Subcutaneous abdominal adipose tissue (tissue), 5 donors: ENCODE results near the gene GCNT1.

Source experiments
- H3K27ac ChIP-seq: one replicate; pipeline ENCODE4 v1.7.0; 2013; ENCODE audit warnings: low read depth, mild to moderate bottlenecking, inconsistent platforms, low read length, moderate library complexity
- H3K27me3 ChIP-seq, 5 donors: one replicate each; pipeline ENCODE4 v1.7.0; 2013; ENCODE audit warnings: low read length in 5 of 5, inconsistent platforms in 1 of 5; ENCODE audit not compliant: control insufficient read depth in 5 of 5, insufficient read depth in 4 of 5
- H3K36me3 ChIP-seq, 5 donors: one replicate each; pipeline ENCODE4 v1.7.0; 2013; ENCODE audit warnings: low read length in 5 of 5; ENCODE audit not compliant: control insufficient read depth in 5 of 5, insufficient read depth in 5 of 5
- H3K4me1 ChIP-seq, 5 donors: one replicate each; pipeline ENCODE4 v1.7.0; 2013; ENCODE audit warnings: low read length in 5 of 5, mild to moderate bottlenecking in 3 of 5, moderate library complexity in 1 of 5; ENCODE audit not compliant: control insufficient read depth in 5 of 5, insufficient read depth in 5 of 5
- H3K4me3 ChIP-seq, 5 donors: one replicate each; pipeline ENCODE4 v1.7.0; 2013; ENCODE audit warnings: low read length in 5 of 5, low read depth in 1 of 5
- H3K9ac ChIP-seq, 5 donors: one replicate each; pipeline ENCODE4 v1.7.0; 2013; ENCODE audit warnings: low read length in 5 of 5, mild to moderate bottlenecking in 4 of 5, moderate library complexity in 3 of 5
- H3K9me3 ChIP-seq, 5 donors: one replicate each; pipeline ENCODE4 v1.7.0; 2013; ENCODE audit warnings: low read length in 5 of 5; ENCODE audit not compliant: control insufficient read depth in 5 of 5
- donor health status: healthy.
- donor health status: healthy.
- donor health status: healthy.
- donor health status: healthy.
- donor health status: healthy.

The GCNT1 gene

GRCh38 chr9:76458903-76459693 is at the start of gene GCNT1:
Gene GCNT1 (plus strand): TSS chr9:76459182. CDS start chr9:76502382, 43,200 bp downstream.
- no peaks in the 10 kb centered on the region for H3K9me3 ChIP-seq
- H3K27ac ChIP-seq, result peak within 1 kb of the TSS; percentile 46
- H3K9ac ChIP-seq, result peak within 1 kb of the TSS; percentile 10 to 76 (median 62)
- no peaks in the 10 kb centered on the region for H3K36me3 ChIP-seq
- H3K4me1 ChIP-seq, result peaks cover 2 to 21% (median 15%) of the 10 kb centered on the region in 5 donors
- H3K27me3 ChIP-seq, result no peaks in the 10 kb centered on the region
- peak within 1 kb of the TSS; percentile 77 to 85 (median 79) for H3K4me3 ChIP-seq

- Histone ChIP-seq H3K27ac (no peak overlapping the region), H3K4me1 (peaks cover 0 to 5% (median 0%) of the 10 kb centered on the region in 5 donors), H3K36me3 (no peaks in the 10 kb centered on the region), H3K9me3 (peaks cover 0 to 3% (median 0%) of the 10 kb centered on the region in 5 donors), H3K4me3 (no peak overlapping the region), H3K27me3 (no peaks in the 10 kb centered on the region), H3K9ac (no peak overlapping the region)
Measured at GRCh38 chr9:76412638-76413037, 46.3 kb upstream of the GCNT1 start.

- Histone ChIP-seq H3K27ac (no peak overlapping the region), H3K9me3 (peaks cover 0 to 3% (median 0%) of the 10 kb centered on the region in 5 donors), H3K9ac (no peak overlapping the region), H3K36me3 (no peaks in the 10 kb centered on the region), H3K4me1 (peaks cover 0 to 5% (median 0%) of the 10 kb centered on the region in 5 donors), H3K27me3 (no peaks in the 10 kb centered on the region), H3K4me3 (no peak overlapping the region)
Measured at GRCh38 chr9:76413658-76414057, 45.3 kb upstream of the GCNT1 start.

- H3K4me3 ChIP-seq, result no peak overlapping the region
- H3K36me3 ChIP-seq, result no peaks in the 10 kb centered on the region
- no peaks in the 10 kb centered on the region for H3K27me3 ChIP-seq
- H3K9ac ChIP-seq, result no peak overlapping the region
- H3K27ac ChIP-seq, result no peak overlapping the region
- H3K4me1 ChIP-seq, result peaks cover 0 to 5% (median 0%) of the 10 kb centered on the region in 5 donors
- H3K9me3 ChIP-seq, result peaks cover 0 to 3% (median 0%) of the 10 kb centered on the region in 5 donors
Measured at GRCh38 chr9:76414661-76415060, 44.3 kb upstream of the GCNT1 start.

- Histone ChIP-seq H3K9me3 (peaks cover 0 to 3% (median 0%) of the 10 kb centered on the region in 5 donors), H3K36me3 (no peaks in the 10 kb centered on the region), H3K4me3 (no peak overlapping the region), H3K27me3 (no peaks in the 10 kb centered on the region), H3K4me1 (peaks cover 0 to 5% (median 0%) of the 10 kb centered on the region in 5 donors), H3K27ac (no peak overlapping the region), H3K9ac (no peak overlapping the region)
Measured at GRCh38 chr9:76415154-76415553, 43.8 kb upstream of the GCNT1 start.

- Histone ChIP-seq H3K27me3 (no peaks in the 10 kb centered on the region), H3K9me3 (peaks cover 0 to 3% (median 0%) of the 10 kb centered on the region in 5 donors), H3K36me3 (no peaks in the 10 kb centered on the region), H3K27ac (no peak overlapping the region), H3K4me3 (no peak overlapping the region), H3K4me1 (peaks cover 0 to 5% (median 0%) of the 10 kb centered on the region in 5 donors), H3K9ac (no peak overlapping the region)
Measured at GRCh38 chr9:76415731-76416130, 43.3 kb upstream of the GCNT1 start.

- Histone ChIP-seq H3K36me3 (no peaks in the 10 kb centered on the region), H3K4me1 (peaks cover 0 to 5% (median 0%) of the 10 kb centered on the region in 5 donors), H3K27ac (no peak overlapping the region), H3K9ac (no peak overlapping the region), H3K27me3 (no peaks in the 10 kb centered on the region), H3K4me3 (no peak overlapping the region), H3K9me3 (peaks cover 0 to 3% (median 0%) of the 10 kb centered on the region in 5 donors)
Measured at GRCh38 chr9:76417394-76417793, 41.6 kb upstream of the GCNT1 start.

- Histone ChIP-seq H3K9ac (no peak overlapping the region), H3K36me3 (no peaks in the 10 kb centered on the region), H3K4me1 (peaks cover 0 to 5% (median 0%) of the 10 kb centered on the region in 5 donors), H3K27ac (no peak overlapping the region), H3K4me3 (no peak overlapping the region), H3K27me3 (no peaks in the 10 kb centered on the region), H3K9me3 (no peaks in the 10 kb centered on the region)
Measured at GRCh38 chr9:76419782-76420380, 39.1 kb upstream of the GCNT1 start.

- Histone ChIP-seq H3K36me3 (no peaks in the 10 kb centered on the region), H3K4me1 (no peaks in the 10 kb centered on the region), H3K4me3 (no peak overlapping the region), H3K9ac (no peak overlapping the region), H3K27me3 (no peaks in the 10 kb centered on the region), H3K27ac (no peak overlapping the region), H3K9me3 (no peaks in the 10 kb centered on the region)
Measured at GRCh38 chr9:76423216-76424177, 35.5 kb upstream of the GCNT1 start.
